Fibroblast of lung (primary cell): ENCODE measurements around the gene FOXS1.

ENCODE experiments used
- CTCF ChIP-seq, 2 donors: IDR thresholded peaks in 1 of 2; conservative IDR thresholded peaks in 1 of 2; 1 replicate in 1 of 2; 2 replicates in 1 of 2; pipeline ENCODE4 v1.5.1; 2011 to 2012; ENCODE audit warnings: low read length in 2 of 2, control low read depth in 1 of 2, inconsistent platforms in 1 of 2, low read depth in 1 of 2, mild to moderate bottlenecking in 1 of 2
- EZH2 ChIP-seq: IDR thresholded peaks from 2 replicates; pipeline ENCODE4 v1.5.1; 2012; ENCODE audit warnings: low read length, control low read depth, mild to moderate bottlenecking; ENCODE audit errors: missing control alignments

GRCh38 chr20:31870726-31871617 lies 25.6 kb upstream of the FOXS1 start:
- TF ChIP-seq CTCF (conservative IDR thresholded peaks at IDR 0.05 in 1 of 2, IDR thresholded peaks at IDR 0.05 in 1 of 2; ENCODE audit: low read depth in 1 of 2, low read length in 2 of 2) (no peak), EZH2 (peak; percentile 97)
